ENCODE measurements around the gene DIS3L.
A peak's percentile ranks its signal among the peaks of the same experiment; 100 is the strongest.

- TF ChIP-seq MAX (CRISPR knock-in tag; IDR thresholded peaks at IDR 0.05) (no peak), TP53 (CRISPR knock-in tag; IDR thresholded peaks at IDR 0.05) (no peak), CTCF (IDR thresholded peaks at IDR 0.05) (peak; percentile 51), ATF2 (CRISPR knock-in tag; IDR thresholded peaks at IDR 0.05; ENCODE audit: borderline replicate concordance, low read depth) (no peak), PRRX2 (CRISPR knock-in tag; IDR thresholded peaks at IDR 0.05) (no peak)
These were observed 5.8 kb upstream of the DIS3L start for GRCh38 chr15:66287461-66288057.
